ENCODE results near the gene MYBBP1A.

Gene MYBBP1A

DNA sequence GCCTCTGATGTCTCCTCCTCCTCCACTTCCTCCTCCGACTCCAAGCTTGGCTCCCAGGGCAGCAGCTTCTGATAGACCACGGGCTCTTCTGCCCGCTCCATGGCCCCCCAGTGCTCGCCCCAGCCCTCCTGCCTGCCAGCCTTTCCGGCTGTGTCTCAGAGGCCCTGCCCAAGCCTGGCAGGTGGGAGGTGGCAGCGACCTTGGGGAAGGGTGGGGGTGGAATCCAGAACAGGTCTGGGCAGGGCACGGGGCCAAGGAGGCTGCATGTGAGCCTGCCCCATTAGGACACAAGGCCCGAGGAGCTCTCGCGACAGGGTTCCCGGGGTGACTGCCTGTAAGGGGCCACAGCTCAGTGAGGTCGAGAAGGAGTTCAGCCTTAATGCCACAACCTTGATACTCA lies 5.2 kb upstream of the MYBBP1A start, which contains the start of gene GGT6:
Gene GGT6 (minus strand): TSS at position 157 of the 400 bp plus-strand sequence. CDS start 56 bp downstream, at position 101.
- TF ChIP-seq, protein P1, sequence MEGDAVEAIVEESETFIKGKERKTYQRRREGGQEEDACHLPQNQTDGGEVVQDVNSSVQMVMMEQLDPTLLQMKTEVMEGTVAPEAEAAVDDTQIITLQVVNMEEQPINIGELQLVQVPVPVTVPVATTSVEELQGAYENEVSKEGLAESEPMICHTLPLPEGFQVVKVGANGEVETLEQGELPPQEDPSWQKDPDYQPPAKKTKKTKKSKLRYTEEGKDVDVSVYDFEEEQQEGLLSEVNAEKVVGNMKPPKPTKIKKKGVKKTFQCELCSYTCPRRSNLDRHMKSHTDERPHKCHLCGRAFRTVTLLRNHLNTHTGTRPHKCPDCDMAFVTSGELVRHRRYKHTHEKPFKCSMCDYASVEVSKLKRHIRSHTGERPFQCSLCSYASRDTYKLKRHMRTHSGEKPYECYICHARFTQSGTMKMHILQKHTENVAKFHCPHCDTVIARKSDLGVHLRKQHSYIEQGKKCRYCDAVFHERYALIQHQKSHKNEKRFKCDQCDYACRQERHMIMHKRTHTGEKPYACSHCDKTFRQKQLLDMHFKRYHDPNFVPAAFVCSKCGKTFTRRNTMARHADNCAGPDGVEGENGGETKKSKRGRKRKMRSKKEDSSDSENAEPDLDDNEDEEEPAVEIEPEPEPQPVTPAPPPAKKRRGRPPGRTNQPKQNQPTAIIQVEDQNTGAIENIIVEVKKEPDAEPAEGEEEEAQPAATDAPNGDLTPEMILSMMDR (IDR thresholded peaks at IDR 0.05; ENCODE audit: low read depth, low read length, missing control alignments) = no peak
- no peak within 1 kb of the TSS for H3K4me3 ChIP-seq (ENCODE audit: low read depth, low read length)
- DNase-seq (ENCODE audit: low read depth) = no peak

DNA sequence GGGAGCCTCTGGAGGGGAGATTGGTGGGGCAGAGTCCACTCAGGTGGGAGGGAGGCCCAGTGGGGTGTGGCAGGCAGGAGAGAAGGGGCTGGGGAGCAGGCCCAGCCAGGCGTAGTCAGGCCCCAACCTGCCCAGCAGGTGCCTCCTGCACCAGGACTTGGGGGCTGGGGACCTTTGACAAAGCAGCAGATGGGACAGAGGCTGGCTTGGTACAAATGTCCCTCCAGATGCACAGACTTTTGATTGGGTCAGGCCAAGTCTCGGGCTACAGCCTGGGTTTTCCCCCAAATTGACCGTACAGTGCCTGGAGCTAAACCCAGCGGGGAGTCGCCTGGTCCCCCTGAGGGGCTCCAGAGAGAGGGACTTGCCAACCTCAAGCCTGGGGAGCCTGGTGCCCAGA lies 4.8 kb upstream of the MYBBP1A start:
- TF ChIP-seq, protein P1 (IDR thresholded peaks at IDR 0.05; ENCODE audit: low read depth, low read length, missing control alignments) = no peak
- H3K4me3 ChIP-seq (ENCODE audit: low read depth, low read length) = no peak overlapping the region
- DNase-seq (ENCODE audit: low read depth) = no peak

DNA sequence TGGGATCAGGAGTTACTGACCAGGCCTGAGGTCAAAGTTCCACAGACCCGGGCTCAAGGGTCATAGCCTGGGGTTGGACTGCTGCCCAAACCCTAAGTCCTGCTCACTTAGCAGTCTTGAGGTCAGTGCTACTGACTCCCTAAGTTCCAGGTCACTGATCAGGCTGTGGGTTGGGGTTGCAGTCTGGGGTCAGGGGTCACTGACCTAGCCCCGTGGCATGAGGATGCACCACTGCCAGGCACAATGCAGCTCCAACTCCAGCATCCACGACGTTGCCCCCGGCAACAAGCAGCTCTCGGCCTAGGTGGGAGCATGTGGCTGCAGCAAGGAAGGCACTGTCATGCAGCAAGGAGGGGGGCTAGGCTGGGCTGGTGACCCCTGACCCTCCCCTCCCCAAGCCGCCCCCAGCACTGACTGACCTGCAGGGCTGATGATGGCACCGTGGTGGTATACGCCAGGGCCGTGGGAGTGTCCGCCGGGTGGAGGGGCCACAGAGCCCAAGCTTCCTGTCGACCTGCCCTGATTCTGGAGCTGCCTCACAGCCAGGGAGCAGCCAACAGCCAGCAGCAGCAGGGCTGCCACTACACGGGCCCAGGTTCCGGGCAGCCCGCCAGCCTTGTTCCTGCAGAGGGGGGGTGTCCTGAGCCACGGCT lies 4.1 kb upstream of the MYBBP1A start:
- TF ChIP-seq, protein P1 (IDR thresholded peaks at IDR 0.05; ENCODE audit: low read depth, low read length, missing control alignments) = no peak
- DNase-seq (ENCODE audit: low read depth) = no peak
- no peak overlapping the region for H3K4me3 ChIP-seq (ENCODE audit: low read depth, low read length)

DNA sequence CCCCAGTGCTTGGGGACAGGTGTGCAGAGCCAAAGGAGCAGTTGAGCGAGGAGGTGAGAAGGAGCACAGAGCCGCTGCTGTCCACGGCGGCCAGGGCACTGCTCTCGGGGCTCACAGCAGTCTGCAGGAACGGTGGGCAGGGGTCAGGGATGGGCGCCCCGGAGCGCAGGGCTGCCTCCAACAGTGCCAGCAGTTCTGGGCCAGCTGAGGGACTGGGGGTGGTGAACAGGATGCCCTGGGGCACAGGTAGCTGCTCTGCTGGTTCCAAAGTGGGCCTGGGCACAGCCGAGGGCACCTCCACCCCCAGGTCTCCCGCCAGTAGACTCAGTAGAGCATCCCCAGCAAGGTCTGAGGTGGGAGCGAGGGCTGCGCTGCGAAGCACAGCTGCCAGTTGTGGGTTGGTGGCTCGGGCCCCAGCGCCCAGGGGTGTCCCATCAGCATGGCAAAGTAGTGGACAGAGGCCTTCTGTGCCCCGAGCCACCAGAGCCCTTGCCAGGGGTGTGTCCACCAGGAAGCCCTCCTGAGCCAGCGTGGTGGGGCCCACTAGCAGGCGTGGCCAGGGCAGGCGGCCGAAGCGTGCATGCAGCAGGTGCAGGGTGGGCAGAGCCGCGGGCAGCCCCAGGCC lies 3.3 kb upstream of the MYBBP1A start:
- no peak for DNase-seq (ENCODE audit: low read depth)
- no peak overlapping the region for H3K4me3 ChIP-seq (ENCODE audit: low read depth, low read length)
- TF ChIP-seq, protein P1 (IDR thresholded peaks at IDR 0.05; ENCODE audit: low read depth, low read length, missing control alignments) = no peak

DNA sequence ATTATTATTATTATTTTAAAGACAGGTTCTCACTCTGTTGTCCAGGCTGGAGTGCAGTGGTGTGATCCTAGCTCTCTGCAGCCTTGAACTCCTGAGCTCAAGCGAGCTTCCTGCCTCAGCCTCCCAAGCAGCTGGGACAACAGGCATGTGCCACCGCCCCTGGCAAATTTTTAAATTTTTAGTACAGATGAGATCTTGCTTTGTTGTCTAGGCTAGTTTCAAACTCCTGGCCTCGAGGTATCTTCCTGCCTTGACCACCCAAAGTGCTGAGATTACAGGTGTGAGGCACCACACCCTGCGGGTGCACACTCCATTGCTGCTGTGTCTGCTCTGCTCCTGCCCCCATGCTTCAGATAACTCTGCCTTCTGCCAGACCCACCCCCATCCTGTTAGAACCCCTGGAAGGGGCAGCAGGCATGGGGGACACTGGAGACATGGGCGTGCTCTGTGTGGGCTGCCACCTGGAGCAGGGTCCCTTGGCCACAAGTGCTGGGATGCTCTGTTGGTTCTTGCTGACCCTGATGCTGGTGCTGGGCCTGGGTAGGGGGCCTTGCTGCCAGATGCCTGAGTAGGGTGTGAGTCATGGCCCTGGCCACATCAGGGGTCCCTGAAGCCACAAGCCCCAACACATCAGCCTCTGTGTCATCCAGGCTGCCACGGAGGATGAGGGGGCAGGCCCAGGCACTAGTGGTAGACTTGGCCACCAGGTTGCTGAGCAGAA lies 2.6 kb upstream of the MYBBP1A start:
- TF ChIP-seq, protein P1 (IDR thresholded peaks at IDR 0.05; ENCODE audit: low read depth, low read length, missing control alignments) = no peak
- no peak for DNase-seq (ENCODE audit: low read depth)
- H3K4me3 ChIP-seq (ENCODE audit: low read depth, low read length) = no peak overlapping the region

DNA sequence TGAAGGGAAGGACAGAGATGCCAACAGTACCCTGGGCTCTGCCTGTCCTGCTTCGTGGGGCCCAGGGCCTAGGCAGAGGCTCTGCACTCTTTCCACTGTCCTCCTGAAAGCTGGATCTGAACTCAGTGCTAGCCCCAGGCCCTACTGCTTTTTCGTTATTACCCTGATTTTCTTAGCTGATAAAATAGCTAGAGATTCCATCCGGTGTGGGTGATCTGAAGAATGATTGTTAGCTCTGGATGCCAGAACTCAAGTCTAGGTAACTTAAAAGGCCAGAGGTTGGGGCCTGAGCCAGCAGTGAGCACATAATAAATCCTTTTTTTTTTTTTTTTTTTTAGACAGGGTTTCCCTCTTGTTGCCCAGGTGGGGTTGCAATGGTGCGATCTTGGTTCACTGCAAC lies 1.8 kb upstream of the MYBBP1A start:
- TF ChIP-seq, protein P1 (IDR thresholded peaks at IDR 0.05; ENCODE audit: low read depth, low read length, missing control alignments) = no peak
- no peak for DNase-seq (ENCODE audit: low read depth)
- no peak overlapping the region for H3K4me3 ChIP-seq (ENCODE audit: low read depth, low read length)
